ENCODE results near the gene ARGFX.

GRCh38 chr3:121529308-121529707 lies 38.4 kb upstream of the ARGFX start:
- TF ChIP-seq CTCF (IDR thresholded peaks at IDR 0.05 in 4 of 5, conservative IDR thresholded peaks at IDR 0.05 in 1 of 5) (no peak), POLR2A (IDR thresholded peaks at IDR 0.05) (no peak)
